GM18861 (cell line): ENCODE data around the gene POMGNT2.

Experiments used
- ATAC-seq: cut with Tn5 transposase; IDR thresholded peaks from one replicate; pipeline ENCODE4 v1.9.1; 2021; ENCODE audit not compliant: unreplicated experiment

Gene POMGNT2

GRCh38 chr3:43105596-43106292, at the start of gene POMGNT2:
POMGNT2 (minus strand) TSS chr3:43106079; CDS start chr3:43081431, 24,648 bp downstream.
- ATAC-seq, result no peak

GRCh38 chr3:43154980-43155379, 49.1 kb upstream of the POMGNT2 start:
- no peak for ATAC-seq

- ATAC-seq, result no peak
These were observed 47.6 kb upstream of the POMGNT2 start for GRCh38 chr3:43153216-43154083.

DNA sequence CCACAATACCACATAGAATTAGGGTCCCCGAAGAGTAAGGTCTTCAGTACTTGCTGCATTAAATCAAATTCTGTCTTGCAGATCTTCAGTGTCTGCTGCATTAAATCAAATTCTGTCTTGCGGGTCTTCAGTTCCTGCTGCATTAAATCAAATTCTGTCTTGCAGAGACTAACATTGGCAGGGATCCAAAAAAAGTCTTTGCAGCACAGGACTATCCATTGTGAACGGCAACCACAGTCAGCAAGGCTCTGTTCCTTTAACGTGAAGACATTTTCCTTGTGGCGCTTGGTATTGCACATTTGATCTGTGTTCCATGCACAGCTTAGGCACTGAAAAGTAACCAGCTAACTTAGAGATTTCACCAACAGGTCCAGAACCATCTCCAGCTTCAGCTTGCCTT, 46.8 kb upstream of the POMGNT2 start:
- no peak for ATAC-seq

DNA sequence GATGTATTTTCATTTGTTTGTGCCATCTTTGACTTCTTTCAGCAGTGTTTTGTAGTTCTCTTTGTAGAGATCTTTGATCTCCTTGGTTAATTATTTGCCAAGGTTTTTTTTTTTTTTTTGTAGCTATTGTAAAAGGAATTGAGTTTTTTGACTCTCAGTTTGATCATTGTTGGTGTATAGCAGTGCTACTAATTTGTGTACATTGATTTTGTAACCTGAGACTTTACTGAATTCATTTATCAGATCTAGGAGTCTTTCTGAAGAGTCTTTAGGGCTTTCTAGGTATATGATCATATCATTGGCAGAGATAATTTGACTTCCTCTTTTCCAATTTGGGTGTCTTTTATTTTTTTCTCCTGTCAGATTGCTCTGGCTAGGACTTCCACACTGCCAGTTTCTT, 42.2 kb upstream of the POMGNT2 start:
- ATAC-seq, result no peak

DNA sequence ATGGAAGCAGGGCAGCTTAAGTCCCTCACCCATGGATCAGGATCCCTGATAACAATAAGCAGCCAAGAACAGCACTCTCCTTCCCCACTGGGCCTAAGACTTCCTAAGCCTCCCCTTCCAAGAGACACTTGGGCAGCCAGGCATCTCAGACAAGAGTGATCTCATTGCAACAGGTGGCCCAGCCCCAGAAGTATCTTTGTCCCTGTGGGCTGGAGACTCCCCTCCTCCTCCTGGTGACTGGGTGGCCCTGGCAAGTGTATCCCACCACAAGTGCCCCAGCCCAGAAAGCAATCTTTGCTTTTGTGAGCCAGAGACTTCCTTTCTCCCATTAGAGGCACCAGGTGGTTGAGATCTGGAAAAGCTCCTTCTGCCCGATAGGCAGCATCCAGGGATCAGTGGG, 40.7 kb upstream of the POMGNT2 start:
- ATAC-seq, result no peak

- ATAC-seq, result no peak
These were observed 39.0 kb upstream of the POMGNT2 start for GRCh38 chr3:43144761-43145490.

DNA sequence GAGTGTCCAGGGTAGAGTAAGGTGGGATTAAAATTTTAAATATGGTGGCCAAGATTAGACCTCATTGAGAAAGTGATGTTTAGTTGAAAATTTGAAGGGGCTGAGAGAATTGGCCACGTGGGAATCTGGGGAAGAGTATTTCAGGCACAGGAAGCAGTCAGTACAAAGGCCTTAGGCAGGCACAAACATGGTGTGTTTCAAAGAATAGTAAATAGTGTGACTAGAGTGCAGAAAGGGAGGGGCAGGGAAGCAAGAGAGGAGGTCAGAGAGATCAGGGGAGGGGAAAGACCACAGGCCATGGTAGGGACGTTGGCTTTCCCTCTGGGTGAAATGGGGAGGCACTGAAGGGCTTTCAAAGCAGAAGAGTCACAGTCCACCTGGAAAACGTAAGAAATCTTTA, 36.6 kb upstream of the POMGNT2 start:
- no peak for ATAC-seq

DNA sequence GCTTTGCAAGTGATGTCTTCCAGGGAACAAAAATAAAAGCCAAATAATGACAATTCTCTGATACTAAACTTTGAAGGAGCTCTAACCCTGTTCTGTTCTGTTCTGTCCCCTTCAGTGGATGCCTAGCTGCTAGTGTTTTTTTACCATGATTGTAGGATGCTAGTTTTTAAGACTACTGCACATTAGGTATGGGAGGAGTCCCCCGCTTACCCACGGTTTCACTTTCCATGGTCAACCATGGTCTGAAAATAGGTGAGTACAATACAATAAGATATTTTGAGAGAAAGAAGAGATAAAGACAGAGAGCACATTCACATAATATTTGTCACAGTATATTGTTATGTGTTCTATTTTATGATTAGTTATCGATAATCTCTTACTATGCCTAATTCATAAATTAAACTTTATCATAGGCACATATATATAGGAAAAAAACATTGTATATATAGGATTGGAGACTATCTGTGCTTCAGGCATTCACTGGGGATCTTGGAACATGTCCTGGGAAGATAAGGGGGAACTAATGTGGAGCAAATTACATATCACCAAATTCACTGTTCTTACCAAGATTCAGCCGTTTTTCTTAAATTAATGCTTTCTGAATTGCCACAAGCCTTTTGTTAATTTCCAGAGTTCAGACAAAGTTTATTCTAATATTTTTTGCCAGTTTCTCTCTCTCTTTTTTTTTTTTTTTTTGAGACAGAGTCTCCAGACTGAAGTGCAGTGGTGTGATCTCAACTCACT, 32.8 kb upstream of the POMGNT2 start:
- no peak for ATAC-seq

DNA sequence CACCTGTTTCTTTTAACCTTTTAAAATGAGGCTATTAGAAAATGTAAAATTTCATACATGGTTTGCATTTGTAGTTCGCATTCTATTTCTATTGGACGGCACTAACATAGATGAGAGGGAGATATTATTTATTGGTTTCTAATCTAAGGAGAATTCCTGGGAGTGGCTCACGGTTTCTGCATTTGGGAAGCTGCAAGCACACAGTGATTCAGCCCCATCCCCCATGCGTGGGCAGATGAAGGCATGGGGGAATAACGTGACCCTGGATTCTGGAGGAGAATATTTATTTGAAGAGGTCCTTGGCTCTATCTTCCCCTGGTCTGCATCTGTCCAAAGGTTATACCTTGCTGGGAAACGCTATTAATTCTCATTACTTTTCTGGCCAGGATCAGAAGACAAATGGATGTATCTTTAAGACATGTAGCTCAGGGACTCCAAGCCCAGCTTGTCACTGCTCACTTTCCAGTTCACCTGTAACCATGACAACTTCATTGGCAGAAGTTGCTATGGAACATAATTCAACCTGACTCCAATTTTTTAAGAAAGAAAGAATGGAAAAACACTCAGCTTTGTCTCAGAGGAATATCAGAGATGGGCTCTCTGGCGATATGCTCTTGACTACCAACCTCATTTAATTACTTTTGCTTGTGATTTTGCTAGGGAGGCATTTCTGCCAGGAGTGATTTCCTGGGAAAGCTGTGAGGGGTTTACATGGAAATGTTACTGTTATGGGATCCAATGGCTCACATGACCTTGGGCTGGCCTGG, 27.2 kb upstream of the POMGNT2 start:
- ATAC-seq, result no peak

DNA sequence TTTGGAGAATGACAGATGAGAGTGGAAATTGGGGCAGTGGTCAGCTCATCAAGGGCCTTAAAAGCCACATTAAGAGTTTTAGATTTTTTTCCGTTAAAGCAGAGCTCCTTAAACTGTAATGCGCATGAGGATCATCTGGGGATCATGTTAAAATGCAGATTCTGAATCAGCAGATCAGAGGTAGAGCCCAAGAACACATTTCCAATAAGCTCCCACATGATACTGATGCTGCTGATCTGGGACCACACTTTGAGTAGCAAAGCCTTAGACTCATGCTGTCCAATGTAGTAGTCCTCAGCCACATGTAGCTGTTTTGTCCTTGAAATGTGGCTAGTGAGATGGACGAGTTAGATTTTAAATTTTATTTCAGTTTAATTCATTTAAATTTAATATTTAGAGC, 26.3 kb upstream of the POMGNT2 start:
- no peak for ATAC-seq

DNA sequence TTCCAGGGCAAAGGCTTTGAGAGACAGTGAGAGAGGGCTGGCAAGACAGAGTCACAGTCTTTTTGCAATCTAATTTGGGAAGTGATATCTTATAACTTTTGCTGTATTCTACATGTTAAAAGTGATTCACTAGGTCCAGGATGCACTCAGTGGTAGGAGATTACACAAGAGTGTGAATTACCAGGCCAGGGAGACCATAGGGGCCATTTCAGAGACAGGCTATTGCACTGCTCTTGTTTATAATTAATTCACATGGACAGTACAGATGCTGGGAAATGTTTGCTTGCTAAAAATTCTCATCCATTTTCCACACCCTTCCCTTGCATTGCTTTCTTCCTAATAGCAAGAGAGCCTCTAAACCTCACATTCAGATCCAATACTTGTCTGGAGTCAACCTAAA, 22.6 kb upstream of the POMGNT2 start:
- no peak for ATAC-seq

DNA sequence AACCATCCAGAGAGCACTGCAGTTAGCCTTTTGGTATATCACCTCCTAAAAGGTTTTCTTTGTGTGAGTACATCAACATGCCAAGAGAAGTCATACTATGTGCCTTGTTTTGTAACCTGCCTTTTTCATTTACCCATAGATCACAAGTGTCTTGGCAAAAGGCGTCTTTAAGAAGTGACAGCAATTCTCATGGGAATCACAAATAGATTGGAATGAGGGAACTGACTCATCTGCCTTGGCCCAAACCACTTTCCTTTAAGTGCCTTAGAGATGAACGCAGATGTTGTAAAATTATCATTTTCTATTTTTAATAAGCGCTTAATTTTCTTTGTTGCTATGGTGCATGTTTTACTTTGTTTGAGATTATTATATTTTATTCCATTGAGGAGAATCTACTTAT, 20.7 kb upstream of the POMGNT2 start:
- no peak for ATAC-seq

DNA sequence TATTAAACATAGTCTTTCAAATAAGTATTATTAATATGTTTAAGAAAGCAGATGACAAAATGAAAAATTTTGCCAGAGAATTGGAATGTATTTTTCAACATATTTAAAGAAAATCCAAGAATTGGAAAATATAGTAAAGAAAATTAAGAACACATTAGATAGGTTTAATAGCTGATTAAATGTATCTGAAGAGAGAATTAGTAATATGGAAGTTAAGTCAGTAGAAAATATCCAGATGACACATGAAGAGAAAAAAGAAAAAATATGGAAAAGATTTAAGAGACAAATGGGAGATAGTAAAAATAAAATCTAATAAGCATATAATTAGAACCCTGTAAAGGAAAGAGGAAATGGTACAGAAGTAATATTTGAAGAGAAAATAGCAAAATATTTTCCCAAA, 18.0 kb upstream of the POMGNT2 start:
- ATAC-seq, result no peak

- no peak for ATAC-seq
These were observed 15.1 kb upstream of the POMGNT2 start for GRCh38 chr3:43120937-43121336.

DNA sequence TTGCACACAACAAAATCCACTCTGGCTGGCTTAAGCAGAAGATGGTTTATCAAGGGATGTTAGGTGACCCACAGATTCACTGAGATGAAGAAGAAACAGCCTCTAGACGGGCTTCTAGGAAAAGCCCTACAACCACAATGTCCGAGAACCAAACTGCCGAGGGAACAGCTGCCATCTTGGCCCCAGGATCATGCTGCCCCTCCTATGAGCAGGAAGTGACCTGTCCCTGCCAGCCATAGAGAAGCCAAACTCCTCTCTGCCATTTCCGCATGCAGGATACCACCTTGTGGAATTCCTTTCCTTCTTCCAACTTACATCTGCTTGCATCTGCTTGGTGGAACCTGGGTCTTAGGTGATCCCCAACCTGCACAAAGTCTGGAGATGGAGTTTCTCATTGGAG, 11.4 kb upstream of the POMGNT2 start:
- ATAC-seq, result no peak

GRCh38 chr3:43113671-43114070, 7.8 kb upstream of the POMGNT2 start:
- ATAC-seq, result no peak

- ATAC-seq, result no peak
These were observed 382 bp upstream of the POMGNT2 start for GRCh38 chr3:43106293-43106628.

GRCh38 chr3:43104660-43105595, 951 bp downstream of the POMGNT2 start:
- no peak for ATAC-seq
